Sigmoid colon (tissue), 7 donors: ENCODE data around the gene PAX5. TPM values are rescaled to one million over a fixed set of nuclear protein-coding genes. Genes with fewer than 3 reads are reported as not detected.
A peak's percentile ranks its signal among the peaks of the same experiment; 100 is the strongest.

ENCODE experiments used
- DNase-seq: peaks from one replicate; pipeline ENCODE4 v3.0.0-alpha.2; 2019
- H3K27ac ChIP-seq, 4 donors: fragments of 200-600 bp; sonication (generic); one replicate each; pipeline ENCODE4 v1.5.1; 2016 to 2019; ENCODE audit warnings: mild to moderate bottlenecking in 1 of 4
- H3K27me3 ChIP-seq, 3 donors: fragments of 200-600 bp; sonication (generic); one replicate each; pipeline ENCODE4 v1.5.1; 2019; ENCODE audit warnings: mild to moderate bottlenecking in 1 of 3
- H3K36me3 ChIP-seq, 4 donors: fragments of 200-600 bp; sonication (generic); one replicate each; pipeline ENCODE4 v1.5.1; 2016 to 2019
- H3K4me1 ChIP-seq, 4 donors: fragments of 200-600 bp; sonication (generic); one replicate each; pipeline ENCODE4 v1.5.1; 2017 to 2019
- H3K4me3 ChIP-seq, 4 donors: fragments of 200-600 bp; sonication (generic); one replicate each; pipeline ENCODE4 v1.5.1; 2017 to 2019; ENCODE audit warnings: mild to moderate bottlenecking in 2 of 4, moderate library complexity in 1 of 4
- H3K9me3 ChIP-seq, 4 donors: fragments of 200-600 bp in 3 of 4; sonication (generic) in 3 of 4; one replicate each; pipeline versions ENCODE4 v1.5.1 to v1.6.1; 2013 to 2019
- EP300 ChIP-seq, 4 donors: sonication (generic); formaldehyde crosslinking; IDR thresholded peaks; one replicate each; pipeline ENCODE4 v1.6.1; 2017; ENCODE audit warnings: antibody characterized with exemption in 4 of 4
- POLR2A ChIP-seq, 2 donors: fragments of 450-650 bp; IDR thresholded peaks; one replicate each; pipeline ENCODE4 v1.6.1; 2016; ENCODE audit warnings: antibody characterized with exemption in 2 of 2, mild to moderate bottlenecking in 2 of 2, moderate library complexity in 2 of 2
- POLR2AphosphoS5 ChIP-seq, 4 donors: sonication (generic); formaldehyde crosslinking; IDR thresholded peaks; one replicate each; pipeline ENCODE4 v1.6.1; 2017; ENCODE audit warnings: antibody characterized with exemption in 4 of 4
- WGBS, 2 donors: extraction: QIAGEN DNeasy Blood & Tissue Kit; methylation state at CpG; one replicate each; pipeline ENCODE4 v1.1.7; 2013; 5-methylcytosine and 5-hydroxymethylcytosine counted together
- intact Hi-C: fragments of 100-400 bp; cut with DNase I; formaldehyde crosslinking; loops from one replicate; pipeline ENCODE4 v1.15.1; 2023
- polyA plus RNA-seq, 3 donors: library from polyadenylated mRNA; stranded (reverse); fragments of 200-250 nt; gene quantifications; one replicate each; pipeline ENCODE4 v1.2.3, GENCODE V29; 2013
- total RNA-seq, 4 donors: library from RNA; depleted of rRNA; stranded (reverse); fragments of >200 nt; gene quantifications; one replicate each; pipeline ENCODE4 v1.1.0, GENCODE V29; 2016
- TF ChIP-seq, protein P1 (sequence below), 4 experiments: fragments of 450-650 bp in 3 of 4; fragments of 200-600 bp in 1 of 4; IDR thresholded peaks; one replicate each; pipeline ENCODE4 v1.5.1; 2016 to 2019; ENCODE audit warnings: antibody characterized with exemption in 4 of 4, mild to moderate bottlenecking in 3 of 4, moderate library complexity in 2 of 4
- donor health status: healthy with polysubstance abuse.
- donor health status: Bipolar disorder and iron deficiency.
- donor health status: healthy.

The PAX5 gene
- total and polyA plus RNA-seq, 7 donors = under 0.01 to 20.1 (median 0.23) TPM; not detected in 4

DNA sequence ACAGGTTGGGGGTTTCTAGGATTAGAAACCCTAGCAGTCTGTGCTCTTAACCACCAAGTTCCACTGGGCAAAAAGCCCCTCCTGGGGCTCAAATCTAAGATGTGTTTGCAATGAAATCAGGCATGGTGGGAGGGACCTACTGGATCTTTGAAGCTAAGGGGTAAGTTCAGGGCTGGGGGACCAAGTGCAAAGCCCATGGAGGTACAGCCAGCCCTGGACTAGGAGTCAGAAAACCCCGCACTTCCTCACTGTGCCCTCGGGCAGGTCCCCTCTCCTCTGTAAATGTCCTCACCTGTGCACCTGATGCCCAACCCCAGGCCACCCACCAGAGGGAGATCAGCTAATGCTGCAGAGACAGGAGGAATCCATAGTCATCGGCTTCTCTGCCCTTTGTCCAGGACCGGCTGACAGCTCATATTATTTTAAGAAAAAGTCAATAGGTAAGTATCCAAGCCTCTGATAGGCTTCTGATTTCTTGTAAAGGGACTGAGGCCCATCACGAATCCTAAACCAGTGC is 138.3 kb downstream of the PAX5 start:
- TF ChIP-seq, protein P1, sequence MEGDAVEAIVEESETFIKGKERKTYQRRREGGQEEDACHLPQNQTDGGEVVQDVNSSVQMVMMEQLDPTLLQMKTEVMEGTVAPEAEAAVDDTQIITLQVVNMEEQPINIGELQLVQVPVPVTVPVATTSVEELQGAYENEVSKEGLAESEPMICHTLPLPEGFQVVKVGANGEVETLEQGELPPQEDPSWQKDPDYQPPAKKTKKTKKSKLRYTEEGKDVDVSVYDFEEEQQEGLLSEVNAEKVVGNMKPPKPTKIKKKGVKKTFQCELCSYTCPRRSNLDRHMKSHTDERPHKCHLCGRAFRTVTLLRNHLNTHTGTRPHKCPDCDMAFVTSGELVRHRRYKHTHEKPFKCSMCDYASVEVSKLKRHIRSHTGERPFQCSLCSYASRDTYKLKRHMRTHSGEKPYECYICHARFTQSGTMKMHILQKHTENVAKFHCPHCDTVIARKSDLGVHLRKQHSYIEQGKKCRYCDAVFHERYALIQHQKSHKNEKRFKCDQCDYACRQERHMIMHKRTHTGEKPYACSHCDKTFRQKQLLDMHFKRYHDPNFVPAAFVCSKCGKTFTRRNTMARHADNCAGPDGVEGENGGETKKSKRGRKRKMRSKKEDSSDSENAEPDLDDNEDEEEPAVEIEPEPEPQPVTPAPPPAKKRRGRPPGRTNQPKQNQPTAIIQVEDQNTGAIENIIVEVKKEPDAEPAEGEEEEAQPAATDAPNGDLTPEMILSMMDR (IDR thresholded peaks at IDR 0.05) = no peak
- TF ChIP-seq EP300 (IDR thresholded peaks at IDR 0.05) (no peak), POLR2A (IDR thresholded peaks at IDR 0.05) (no peak), POLR2AphosphoS5 (IDR thresholded peaks at IDR 0.05) (no peak)
- peaks cover 0 to 34% (median 0%) of the 10 kb centered on the region in 3 donors for H3K27me3 ChIP-seq
- no peaks in the 10 kb centered on the region for H3K36me3 ChIP-seq
- H3K9me3 ChIP-seq = no peaks in the 10 kb centered on the region
- DNase-seq = peak; percentile 26
- no peaks in the 10 kb centered on the region for H3K4me1 ChIP-seq
- 75 to 76% methylated on average over 5 of the region's 5 CpGs for WGBS, 2 donors
- no peak overlapping the region for H3K4me3 ChIP-seq
- intact Hi-C loops = no loop called here
- no peak overlapping the region for H3K27ac ChIP-seq

DNA sequence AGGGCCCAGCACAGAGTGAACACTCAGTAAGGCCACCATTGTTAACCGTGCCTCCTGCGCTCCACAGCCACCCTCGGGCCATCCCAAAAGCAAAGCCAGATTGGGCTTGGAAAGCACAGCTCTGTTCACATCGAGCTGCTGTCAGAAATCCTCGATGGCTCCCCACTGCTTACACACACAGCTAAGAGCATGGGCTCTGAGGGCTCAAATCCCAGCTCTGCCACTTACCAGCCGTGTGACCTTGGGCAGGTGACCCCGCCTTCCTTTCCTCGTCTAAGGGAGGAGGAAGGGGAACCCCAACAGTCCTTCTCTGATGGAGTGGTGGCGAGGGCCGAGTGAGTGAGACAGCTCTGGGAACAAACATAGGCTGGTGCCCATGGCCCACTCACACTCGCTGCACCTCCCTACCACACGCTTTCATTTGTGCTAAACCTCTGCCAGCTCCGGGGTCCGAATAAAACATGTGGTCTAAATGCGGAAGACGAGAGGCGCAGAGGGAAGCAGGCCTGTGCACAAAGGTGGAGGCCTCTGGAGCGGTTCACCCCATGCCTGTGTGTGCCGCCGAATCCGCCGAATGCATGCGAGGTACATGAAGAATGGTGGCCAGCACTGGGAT is 139.3 kb downstream of the PAX5 start:
- intact Hi-C loops = no loop called here
- H3K27ac ChIP-seq = no peak overlapping the region
- H3K4me1 ChIP-seq = no peaks in the 10 kb centered on the region
- no peak overlapping the region for H3K4me3 ChIP-seq
- WGBS, 2 donors = 88 to 92% methylated on average over 23 of the region's 23 CpGs
- H3K27me3 ChIP-seq = peaks cover 0 to 36% (median 8%) of the 10 kb centered on the region in 3 donors
- TF ChIP-seq EP300 (IDR thresholded peaks at IDR 0.05) = no peak
- no peak for TF ChIP-seq POLR2AphosphoS5 (IDR thresholded peaks at IDR 0.05)
- TF ChIP-seq POLR2A (IDR thresholded peaks at IDR 0.05) = no peak
- TF ChIP-seq, protein P1 (IDR thresholded peaks at IDR 0.05) = no peak
- H3K9me3 ChIP-seq = no peaks in the 10 kb centered on the region
- DNase-seq = peak; percentile 46
- H3K36me3 ChIP-seq = no peaks in the 10 kb centered on the region

DNA sequence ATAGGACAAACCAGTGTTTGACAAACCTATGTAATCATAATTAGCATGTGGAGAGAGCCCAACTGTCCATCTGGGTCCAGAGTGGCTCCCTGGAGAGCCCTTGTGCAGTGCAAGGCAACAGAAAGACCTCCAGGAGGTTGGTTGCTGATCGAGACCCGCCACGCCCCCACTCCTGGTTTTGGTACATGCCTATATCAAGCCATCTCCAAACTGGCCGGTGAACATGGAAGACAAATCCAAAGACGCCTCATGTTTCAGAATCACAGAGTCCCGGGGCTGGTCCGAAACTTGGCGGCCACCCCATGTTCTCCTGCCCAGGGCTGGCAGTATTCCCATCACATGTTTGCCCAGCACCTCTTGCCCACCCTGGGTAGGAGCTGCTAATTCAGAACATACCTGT is 140.2 kb downstream of the PAX5 start:
- no peaks in the 10 kb centered on the region for H3K36me3 ChIP-seq
- WGBS, 2 donors = 83 to 92% methylated on average over 8 of the region's 8 CpGs

DNA sequence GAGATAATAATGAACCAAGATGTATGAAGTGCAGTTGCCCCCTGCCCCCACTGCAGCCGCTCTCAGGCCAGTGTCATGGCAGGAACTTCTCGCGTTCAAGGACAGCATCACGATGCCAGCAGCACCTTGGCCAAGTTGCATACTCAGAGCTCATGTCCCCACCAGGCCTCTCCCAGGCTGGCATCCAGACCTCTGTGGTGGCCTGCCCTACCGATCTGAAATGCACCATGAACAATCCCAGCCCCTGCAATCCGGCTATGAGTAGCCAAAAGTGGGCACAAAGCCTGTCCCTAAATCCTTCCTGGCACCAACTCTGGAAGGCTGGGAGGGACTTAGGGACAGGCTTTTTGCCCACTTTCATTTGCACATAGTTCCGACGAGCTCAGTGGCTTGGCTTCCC is 140.9 kb downstream of the PAX5 start:
- H3K36me3 ChIP-seq = no peaks in the 10 kb centered on the region
- peak; percentile 53 for DNase-seq
- intact Hi-C loops = no loop called here
- TF ChIP-seq POLR2AphosphoS5 (IDR thresholded peaks at IDR 0.05) (no peak), POLR2A (IDR thresholded peaks at IDR 0.05) (no peak), EP300 (IDR thresholded peaks at IDR 0.05) (no peak)
- TF ChIP-seq, protein P1 (IDR thresholded peaks at IDR 0.05) = no peak
- no peaks in the 10 kb centered on the region for H3K9me3 ChIP-seq
- 86 to 87% methylated on average over 8 of the region's 8 CpGs for WGBS, 2 donors
- no peak overlapping the region for H3K4me3 ChIP-seq
- H3K27ac ChIP-seq = no peak overlapping the region
- no peaks in the 10 kb centered on the region for H3K4me1 ChIP-seq
- peaks cover 0 to 33% (median 8%) of the 10 kb centered on the region in 3 donors for H3K27me3 ChIP-seq

More for the DNA sequence above, 140.2 kb downstream of the PAX5 start:
- Histone ChIP-seq H3K4me3 (no peak overlapping the region), H3K27me3 (peaks cover 0 to 40% (median 8%) of the 10 kb centered on the region in 3 donors), H3K9me3 (no peaks in the 10 kb centered on the region), H3K27ac (no peak overlapping the region), H3K4me1 (no peaks in the 10 kb centered on the region)
- TF ChIP-seq POLR2AphosphoS5 (IDR thresholded peaks at IDR 0.05) = no peak
- TF ChIP-seq, protein P1 (IDR thresholded peaks at IDR 0.05) = no peak
- no peak for TF ChIP-seq POLR2A (IDR thresholded peaks at IDR 0.05)
- DNase-seq = peak; percentile 22
- intact Hi-C loops = no loop called here
